PC-9 (cell line): Measurements from ENCODE around the gene SIRPA. TPM values are rescaled to one million over a fixed set of nuclear protein-coding genes. Genes with fewer than 3 reads are reported as not detected.

ENCODE experiments used
- BruUV-seq: library from RNA; stranded (reverse); fragments of 400-500 nt; replicated peaks from 2 replicates; lab custom pipeline; 2021; lab: Mats Ljungman, UMichigan
- CTCF ChIA-PET: fragments of 300-600 bp; sonication (Branson Sonifier 250); formaldehyde crosslinking; loops from one replicate; lab custom pipeline; 2022; ENCODE audit warnings: antibody characterized with exemption; lab: Charles Lee
- POLR2A ChIA-PET: fragments of 300-600 bp; sonication (Branson Sonifier 250); formaldehyde crosslinking; loops from one replicate; lab custom pipeline; 2022; ENCODE audit warnings: antibody characterized with exemption; ENCODE audit not compliant: unreplicated experiment; lab: Charles Lee
- DNase-seq, 2 experiments: peaks; one replicate each; pipeline versions ENCODE4 v3.0.0 to v3.0.0-alpha.2; 2015 to 2022; ENCODE audit warnings: mixed read lengths in 1 of 2
- H2AFZ ChIP-seq: fragments of 200-600 bp; sonication (generic); 2 replicates; pipeline ENCODE4 v1.8.1; 2017; ENCODE audit warnings: antibody characterized with exemption
- H3F3A ChIP-seq: fragments of 200-600 bp; sonication (generic); 2 replicates; pipeline ENCODE4 v1.8.1; 2017; ENCODE audit warnings: antibody characterized with exemption, mild to moderate bottlenecking, low read depth; ENCODE audit not compliant: insufficient read depth
- H3K27ac ChIP-seq: fragments of 200-600 bp; sonication (generic); 2 replicates; pipeline ENCODE4 v1.6.1; 2016; ENCODE audit warnings: mixed run types
- H3K27me3 ChIP-seq: fragments of 200-600 bp; sonication (generic); 2 replicates; pipeline ENCODE4 v1.6.1; 2016; ENCODE audit warnings: low read depth, mixed run types; ENCODE audit not compliant: insufficient read depth
- H3K36me3 ChIP-seq: fragments of 200-600 bp; sonication (generic); 2 replicates; pipeline ENCODE4 v1.6.1; 2016; ENCODE audit warnings: low read depth, mixed run types
- H3K4me1 ChIP-seq: fragments of 200-600 bp; sonication (generic); replicated peaks from 2 replicates; pipeline ENCODE4 v1.6.1; 2016; ENCODE audit warnings: mixed run types; ENCODE audit not compliant: insufficient read depth
- H3K4me2 ChIP-seq: fragments of 200-600 bp; sonication (generic); 2 replicates; pipeline ENCODE4 v1.6.1; 2017; ENCODE audit warnings: mixed run types
- H3K4me3 ChIP-seq: fragments of 200-600 bp; sonication (generic); 2 replicates; pipeline ENCODE4 v1.6.1; 2016; ENCODE audit warnings: mixed run types
- H3K79me2 ChIP-seq: fragments of 200-600 bp; sonication (generic); 2 replicates; pipeline ENCODE4 v1.6.1; 2017; ENCODE audit warnings: low read depth, mixed run types
- H3K9me2 ChIP-seq: fragments of 200-600 bp; sonication (generic); 2 replicates; pipeline ENCODE4 v1.8.1; 2017; ENCODE audit warnings: mild to moderate bottlenecking; ENCODE audit not compliant: insufficient read depth
- H3K9me3 ChIP-seq: fragments of 200-600 bp; sonication (generic); 2 replicates; pipeline ENCODE4 v1.8.1; 2016; ENCODE audit warnings: low read depth; ENCODE audit not compliant: insufficient read depth
- H4K20me1 ChIP-seq: fragments of 200-600 bp; sonication (generic); 2 replicates; pipeline ENCODE4 v1.8.1; 2017; ENCODE audit not compliant: insufficient read depth
- CTCF ChIP-seq: fragments of 200-600 bp; sonication (generic); conservative IDR thresholded peaks from 2 replicates; pipeline ENCODE4 v1.6.1; 2017; ENCODE audit warnings: mixed run types, antibody characterized with exemption, mild to moderate bottlenecking, moderate library complexity
- EZH2 ChIP-seq: fragments of 200-600 bp; sonication (generic); IDR thresholded peaks from 2 replicates; pipeline ENCODE4 v1.8.0; 2017; ENCODE audit warnings: antibody characterized with exemption, low read depth
- intact Hi-C: fragments of 100-400 bp; cut with micrococcal nuclease; formaldehyde crosslinking; loops from one replicate; pipeline ENCODE4 v1.10.0; 2022; ENCODE audit not compliant: unreplicated experiment
- total RNA-seq: library from RNA; stranded (reverse); gene quantifications from 2 replicates; pipeline ENCODE4 v1.2.3, GENCODE V29; 2021

SIRPA gene
- total RNA-seq, 1 experiment from 2014 or later, result 18.4 TPM

GRCh38 chr20:1846876-1847275 is 48.3 kb upstream of the SIRPA start:
- intact Hi-C loops, result no loop called here

GRCh38 chr20:1847780-1848179 is 47.4 kb upstream of the SIRPA start:
- Histone ChIP-seq H3K4me1 (no peaks in the 10 kb centered on the region), H3K9me3 (no peaks in the 10 kb centered on the region), H3F3A (no peaks in the 10 kb centered on the region), H2AFZ (no peak overlapping the region), H3K9me2 (no peaks in the 10 kb centered on the region), H3K4me3 (no peak overlapping the region), H3K27me3 (peaks cover 12% of the 10 kb centered on the region; the same call in 1 of the 2 replicates), H3K27ac (no peak overlapping the region), H4K20me1 (no peaks in the 10 kb centered on the region), H3K79me2 (no peaks in the 10 kb centered on the region), H3K4me2 (no peak overlapping the region), H3K36me3 (no peaks in the 10 kb centered on the region)
- intact Hi-C loops, result no loop called here
- TF ChIP-seq CTCF (no peak), EZH2 (no peak)
- ChIA-PET POLR2A (no interaction called here), CTCF (interaction anchor here (0.6 kb wide), 1 partner anchor 36 kb away, joined by 3 read pairs; no protein-coding TSS in a partner anchor)
- no peak for DNase-seq
- no TSS peak for BruUV-seq

More at GRCh38 chr20:1846876-1847275, 48.3 kb upstream of the SIRPA start:
- POLR2A ChIA-PET, result no interaction called here
- Histone ChIP-seq H3K4me2 (no peak overlapping the region), H4K20me1 (no peaks in the 10 kb centered on the region), H3K4me1 (no peaks in the 10 kb centered on the region), H3K27ac (no peak overlapping the region), H3K36me3 (no peaks in the 10 kb centered on the region), H3K9me3 (no peaks in the 10 kb centered on the region), H3K4me3 (no peak overlapping the region), H3K9me2 (no peaks in the 10 kb centered on the region), H3K27me3 (peaks cover 12% of the 10 kb centered on the region; the same call in 1 of the 2 replicates), H3K79me2 (no peaks in the 10 kb centered on the region), H3F3A (no peaks in the 10 kb centered on the region), H2AFZ (no peak overlapping the region)
- no TSS peak for BruUV-seq
- no peak for TF ChIP-seq EZH2
- CTCF ChIA-PET, result no interaction called here
- no peak for DNase-seq

GRCh38 chr20:1848373-1848772 is 46.8 kb upstream of the SIRPA start:
- Histone ChIP-seq H3K4me3 (no peak overlapping the region), H2AFZ (no peak overlapping the region), H4K20me1 (no peaks in the 10 kb centered on the region), H3K79me2 (no peaks in the 10 kb centered on the region), H3K4me1 (no peaks in the 10 kb centered on the region), H3F3A (no peaks in the 10 kb centered on the region), H3K9me3 (no peaks in the 10 kb centered on the region), H3K9me2 (no peaks in the 10 kb centered on the region), H3K4me2 (no peak overlapping the region), H3K36me3 (no peaks in the 10 kb centered on the region), H3K27ac (no peak overlapping the region), H3K27me3 (peaks cover 13% of the 10 kb centered on the region; the same call in 1 of the 2 replicates)
- DNase-seq, result no peak
- ChIA-PET CTCF (interaction anchor here (0.6 kb wide), 1 partner anchor 35 kb away, joined by 3 read pairs; no protein-coding TSS in a partner anchor), POLR2A (no interaction called here)
- BruUV-seq, result no TSS peak
- intact Hi-C loops, result no loop called here
- TF ChIP-seq EZH2, result no peak
- no peak for TF ChIP-seq CTCF
